Measurements from ENCODE around the gene NPTN.

DNA sequence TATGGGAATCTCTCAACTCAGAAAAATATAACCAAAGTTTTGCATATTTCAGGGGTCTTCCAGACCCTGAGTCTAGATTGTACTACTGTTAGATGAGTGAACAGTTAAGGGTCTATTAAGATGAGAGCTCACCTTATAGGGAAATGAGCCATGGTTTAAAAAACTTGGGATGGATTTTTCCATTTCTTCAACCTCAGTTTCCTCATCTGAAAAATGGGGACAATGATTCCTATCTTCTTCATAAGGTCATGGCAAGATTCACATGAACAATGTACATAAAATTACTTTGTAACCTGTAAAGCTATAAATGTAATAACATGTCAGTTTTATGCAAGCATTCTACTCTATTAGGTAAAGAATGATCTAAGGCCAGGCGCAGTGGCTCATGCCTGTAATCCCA, 28.7 kb downstream of the NPTN start:
- no peak for TF ChIP-seq CTCF (IDR thresholded peaks at IDR 0.05)
- TF ChIP-seq POLR2A (IDR thresholded peaks at IDR 0.05) = no peak
